Activated CD4-positive, alpha-beta T cell treated with anti-CD3 and anti-CD28 coated beads, Interleukin-2, amount 10 ng/mL, durations not matched to agents 7 days and 5 days (primary cell): ENCODE results near the gene VWA8. TPM values are rescaled to one million over a fixed set of nuclear protein-coding genes. Genes with fewer than 3 reads are reported as not detected.
"Not testable (repeated sequence)": the region's sequence is repeated elsewhere in the genome, so short reads cannot be mapped to it uniquely, and the experiment has no call there.

Source experiments
- CTCF ChIA-PET: fragments of 350-600 bp; sonication (Branson Sonifier 250); formaldehyde crosslinking; loops from one replicate; lab custom pipeline; 2021; ENCODE audit warnings: antibody characterized with exemption; lab: Charles Lee
- POLR2A ChIA-PET: fragments of 350-600 bp; sonication (Branson Sonifier 250); formaldehyde crosslinking; loops from one replicate; lab custom pipeline; 2021; ENCODE audit warnings: antibody characterized with exemption; lab: Charles Lee
- DNase-seq: peaks from one replicate; pipeline ENCODE4 v3.0.0-alpha.2; 2020
- H3K27ac Mint-ChIP-seq: one replicate; pipeline ENCODE4 v1.8.0; 2021; ENCODE audit warnings: mild to moderate bottlenecking, moderate library complexity, mixed read lengths
- H3K27me3 Mint-ChIP-seq: one replicate; pipeline ENCODE4 v1.8.0; 2021; ENCODE audit warnings: mixed read lengths
- H3K36me3 Mint-ChIP-seq: one replicate; pipeline ENCODE4 v1.8.0; 2021; ENCODE audit warnings: low read depth, mixed read lengths
- H3K4me1 Mint-ChIP-seq: one replicate; pipeline ENCODE4 v1.8.0; 2021; ENCODE audit warnings: mixed read lengths
- H3K4me3 Mint-ChIP-seq: one replicate; pipeline ENCODE4 v1.8.0; 2021; ENCODE audit warnings: mild to moderate bottlenecking, moderate library complexity, mixed read lengths
- H3K9me3 Mint-ChIP-seq: one replicate; pipeline ENCODE4 v1.8.0; 2021; ENCODE audit warnings: mixed read lengths
- total RNA-seq, 2 experiments: library from RNA; stranded (reverse); gene quantifications; one replicate each; pipeline ENCODE4 v1.2.3, GENCODE V29; 2021

VWA8 gene
- total RNA-seq, 2 experiments from 2014 or later = 17.8 to 17.9 TPM

GRCh38 chr13:41548910-41549309 is 412.0 kb downstream of the VWA8 start:
- POLR2A ChIA-PET = no interaction called here
- peaks cover 3% of the 10 kb centered on the region for H3K9me3 Mint-ChIP-seq
- H3K27me3 Mint-ChIP-seq = no peaks in the 10 kb centered on the region
- H3K4me1 Mint-ChIP-seq = peaks cover 11% of the 10 kb centered on the region
- no peak overlapping the region for H3K27ac Mint-ChIP-seq
- no peak for DNase-seq
- H3K36me3 Mint-ChIP-seq = no peaks in the 10 kb centered on the region
- CTCF ChIA-PET = interaction anchor here (1.1 to 2.2 kb wide), 3 partner anchors 16 to 187 kb away, joined by 3 to 6 read pairs (median 3); no protein-coding TSS in a partner anchor
- H3K4me3 Mint-ChIP-seq = no peak overlapping the region

- no peak overlapping the region for H3K4me3 Mint-ChIP-seq
- ChIA-PET POLR2A (no interaction called here), CTCF (interaction anchor here (1.0 to 2.2 kb wide), 3 partner anchors 17 to 88 kb away, joined by 3 to 6 read pairs (median 4); no protein-coding TSS in a partner anchor)
- peaks cover 11% of the 10 kb centered on the region for H3K9me3 Mint-ChIP-seq
- H3K36me3 Mint-ChIP-seq = no peaks in the 10 kb centered on the region
- H3K4me1 Mint-ChIP-seq = peaks cover 11% of the 10 kb centered on the region
- H3K27ac Mint-ChIP-seq = no peak overlapping the region
- H3K27me3 Mint-ChIP-seq = no peaks in the 10 kb centered on the region
- DNase-seq = no peak
Measured at GRCh38 chr13:41548031-41548430, 412.9 kb downstream of the VWA8 start.

- Mint-ChIP-seq H3K4me1 (peaks cover 11% of the 10 kb centered on the region), H3K27me3 (no peaks in the 10 kb centered on the region), H3K4me3 (no peak overlapping the region), H3K36me3 (no peaks in the 10 kb centered on the region), H3K27ac (no peak overlapping the region), H3K9me3 (peaks cover 13% of the 10 kb centered on the region)
- ChIA-PET POLR2A (no interaction called here), CTCF (interaction anchor here (0.6 to 2.2 kb wide), 4 partner anchors 18 to 87 kb away, joined by 3 to 6 read pairs (median 4); no protein-coding TSS in a partner anchor)
- no peak for DNase-seq
Measured at GRCh38 chr13:41547251-41548000, 413.5 kb downstream of the VWA8 start.

GRCh38 chr13:41546372-41547190 is 414.3 kb downstream of the VWA8 start:
- peaks cover 11% of the 10 kb centered on the region for H3K4me1 Mint-ChIP-seq

DNA sequence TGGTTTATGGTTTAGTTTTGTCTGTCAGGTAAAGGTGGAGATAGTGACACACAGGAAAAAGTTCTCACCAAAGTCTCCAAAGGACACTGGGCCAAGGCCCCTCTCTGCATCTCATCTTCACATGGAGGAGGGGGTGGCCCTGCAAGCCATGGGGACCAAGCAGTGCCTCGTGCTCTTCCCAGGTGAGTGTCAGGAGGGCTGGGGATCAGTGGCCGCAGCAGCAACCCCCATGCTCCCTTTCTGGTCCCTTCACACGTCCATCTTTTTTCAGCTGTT is 415.5 kb downstream of the VWA8 start:
- Mint-ChIP-seq H3K4me1 (peaks cover 20% of the 10 kb centered on the region), H3K27me3 (no peaks in the 10 kb centered on the region), H3K36me3 (peaks cover 4% of the 10 kb centered on the region), H3K27ac (no peak overlapping the region), H3K4me3 (no peak overlapping the region), H3K9me3 (peaks cover 21% of the 10 kb centered on the region)
- ChIA-PET CTCF (interaction anchor here (1.2 kb wide), 1 partner anchor 49 kb away, joined by 3 read pairs; no protein-coding TSS in a partner anchor), POLR2A (no interaction called here)
- no peak for DNase-seq

More at GRCh38 chr13:41546372-41547190, 414.3 kb downstream of the VWA8 start:
- ChIA-PET CTCF (interaction anchor here (0.6 to 1.2 kb wide), 4 partner anchors 24 to 50 kb away, joined by 3 to 4 read pairs (median 3); no protein-coding TSS in a partner anchor), POLR2A (no interaction called here)
- H3K36me3 Mint-ChIP-seq = no peaks in the 10 kb centered on the region
- no peak overlapping the region for H3K4me3 Mint-ChIP-seq
- no peak overlapping the region for H3K27ac Mint-ChIP-seq
- DNase-seq = no peak
- no peaks in the 10 kb centered on the region for H3K27me3 Mint-ChIP-seq
- H3K9me3 Mint-ChIP-seq = peaks cover 13% of the 10 kb centered on the region

DNA sequence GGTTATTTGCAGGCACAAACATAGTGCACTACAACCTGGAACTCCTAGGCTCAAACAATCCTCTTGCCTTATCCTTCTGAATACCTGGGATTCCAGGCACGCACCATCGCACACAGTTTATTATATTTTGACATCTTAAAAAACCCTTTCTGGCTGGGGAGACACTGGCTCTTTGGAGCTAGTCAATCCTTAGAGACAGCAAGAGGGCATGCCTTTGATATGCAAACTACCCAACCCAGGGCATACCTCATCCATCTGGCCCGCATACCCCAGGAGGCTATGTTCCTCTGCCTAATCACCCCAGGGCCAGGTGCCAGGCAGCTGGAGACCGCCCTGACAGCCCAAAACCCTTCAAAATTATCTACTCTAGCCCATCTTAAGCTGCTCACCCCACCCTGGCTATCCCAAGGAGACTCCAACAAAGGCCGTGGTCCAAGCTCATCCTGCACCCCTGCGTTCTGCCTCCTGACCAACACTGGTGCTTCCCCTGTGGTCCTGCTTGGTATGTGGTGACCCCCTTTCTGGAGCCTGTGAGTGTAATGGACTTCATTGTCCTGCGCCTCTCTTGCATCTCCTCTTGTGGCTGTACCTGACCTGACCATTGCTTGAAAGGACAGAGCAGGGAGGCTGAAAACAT is 417.1 kb downstream of the VWA8 start:
- ChIA-PET CTCF (interaction anchor here (1.1 kb wide), 1 partner anchor 29 kb away, joined by 4 read pairs; no protein-coding TSS in a partner anchor), POLR2A (no interaction called here)
- H3K36me3 Mint-ChIP-seq = peaks cover 9% of the 10 kb centered on the region
- peaks cover 21% of the 10 kb centered on the region for H3K9me3 Mint-ChIP-seq
- no peaks in the 10 kb centered on the region for H3K27me3 Mint-ChIP-seq
- no peak overlapping the region for H3K4me3 Mint-ChIP-seq
- H3K4me1 Mint-ChIP-seq = peaks cover 33% of the 10 kb centered on the region
- no peak for DNase-seq
- H3K27ac Mint-ChIP-seq = no peak overlapping the region

- H3K4me3 Mint-ChIP-seq, POLR2A ChIA-PET, H3K36me3 Mint-ChIP-seq, DNase-seq, H3K27ac Mint-ChIP-seq, H3K27me3 Mint-ChIP-seq: not testable (repeated sequence)
- Mint-ChIP-seq H3K4me1 (peaks cover 33% of the 10 kb centered on the region), H3K9me3 (peaks cover 21% of the 10 kb centered on the region)
- CTCF ChIA-PET = interaction anchor here (1.1 kb wide), 1 partner anchor 28 kb away, joined by 4 read pairs; no protein-coding TSS in a partner anchor
Measured at GRCh38 chr13:41542799-41543198, 418.1 kb downstream of the VWA8 start.

DNA sequence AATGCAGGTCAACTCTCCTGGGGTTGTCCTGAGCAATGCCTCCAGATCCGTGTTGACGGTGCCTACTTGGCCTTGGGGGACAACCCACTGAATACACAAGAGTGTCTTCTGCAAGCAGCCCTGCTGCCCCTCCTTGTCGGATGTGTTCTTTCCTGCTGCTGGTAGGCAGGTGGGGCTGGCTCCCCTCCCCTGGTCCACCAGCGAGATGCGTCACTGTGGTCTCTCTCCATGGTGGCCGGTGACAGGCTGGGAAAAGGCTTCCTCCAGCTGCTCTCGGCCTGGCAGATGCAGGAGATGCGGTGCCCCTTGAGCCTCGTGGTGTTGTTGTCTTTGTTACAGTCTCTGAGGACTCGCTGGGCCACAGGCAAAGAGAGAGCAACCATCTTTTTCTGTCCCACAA is 418.6 kb downstream of the VWA8 start:
- H3K9me3 Mint-ChIP-seq = peaks cover 21% of the 10 kb centered on the region
- CTCF ChIA-PET = no interaction called here
- H3K27ac Mint-ChIP-seq = no peak overlapping the region
- peaks cover 9% of the 10 kb centered on the region for H3K36me3 Mint-ChIP-seq
- POLR2A ChIA-PET = no interaction called here
- no peak overlapping the region for H3K4me3 Mint-ChIP-seq
- no peak for DNase-seq
- peaks cover 33% of the 10 kb centered on the region for H3K4me1 Mint-ChIP-seq
- H3K27me3 Mint-ChIP-seq = no peaks in the 10 kb centered on the region

- peaks cover 21% of the 10 kb centered on the region for H3K9me3 Mint-ChIP-seq
- H3K4me3 Mint-ChIP-seq = no peak overlapping the region
- no peaks in the 10 kb centered on the region for H3K27me3 Mint-ChIP-seq
- peaks cover 31% of the 10 kb centered on the region for H3K4me1 Mint-ChIP-seq
- DNase-seq = no peak
- POLR2A ChIA-PET = no interaction called here
- CTCF ChIA-PET = interaction anchor here (0.8 kb wide), 1 partner anchor 22 kb away, joined by 3 read pairs; no protein-coding TSS in a partner anchor
- peaks cover 9% of the 10 kb centered on the region for H3K36me3 Mint-ChIP-seq
- no peak overlapping the region for H3K27ac Mint-ChIP-seq
Measured at GRCh38 chr13:41541142-41541938, 419.6 kb downstream of the VWA8 start.

- H3K4me3 Mint-ChIP-seq, H3K27me3 Mint-ChIP-seq, POLR2A ChIA-PET, H3K36me3 Mint-ChIP-seq: not testable (repeated sequence)
- CTCF ChIA-PET = interaction anchor here (0.5 kb wide), 1 partner anchor 46 kb away, joined by 3 read pairs; no protein-coding TSS in a partner anchor
- Mint-ChIP-seq H3K4me1 (peaks cover 25% of the 10 kb centered on the region), H3K27ac (peak overlapping the region; percentile 73), H3K9me3 (peaks cover 21% of the 10 kb centered on the region)
- DNase-seq = peak; percentile 54
Measured at GRCh38 chr13:41540240-41540639, 420.7 kb downstream of the VWA8 start.

- H3K36me3 Mint-ChIP-seq = no peaks in the 10 kb centered on the region
- peak; percentile 4 for DNase-seq
- H3K4me3 Mint-ChIP-seq = no peak overlapping the region
- H3K4me1 Mint-ChIP-seq = no peaks in the 10 kb centered on the region
- ChIA-PET POLR2A (no interaction called here), CTCF (interaction anchor here (1.7 kb wide), 1 partner anchor 20 kb away, joined by 4 read pairs; no protein-coding TSS in a partner anchor)
- peaks cover 2% of the 10 kb centered on the region for H3K9me3 Mint-ChIP-seq
- H3K27me3 Mint-ChIP-seq = no peaks in the 10 kb centered on the region
- no peak overlapping the region for H3K27ac Mint-ChIP-seq
Measured at GRCh38 chr13:41533266-41534052, 427.4 kb downstream of the VWA8 start.
